HepG2 (cell line): ENCODE measurements around the gene IL1R1. TPM values are rescaled to one million over a fixed set of nuclear protein-coding genes. Genes with fewer than 3 reads are reported as not detected.
A peak's percentile ranks its signal among the peaks of the same experiment; 100 is the strongest.

ENCODE experiments used
- AHR ChIP-seq: IDR thresholded peaks from 2 replicates; pipeline ENCODE4 v1.6.1; 2018; ENCODE audit warnings: missing genetic modification reagents, missing compliant biosample characterization
- ATF1 ChIP-seq: IDR thresholded peaks from 2 replicates; pipeline ENCODE4 v1.6.1; 2016; ENCODE audit warnings: mild to moderate bottlenecking, control low read depth
- ATF3 ChIP-seq: sonication (generic); formaldehyde crosslinking; IDR thresholded peaks from 2 replicates; pipeline ENCODE4 v1.4.0; 2020; ENCODE audit warnings: missing genetic modification reagents
- CCAR2 ChIP-seq: fragments of 200-400 bp; formaldehyde crosslinking; optimal IDR thresholded peaks from 2 replicates; pipeline ENCODE3; 2018; ENCODE audit warnings: low read depth, mild to moderate bottlenecking, low read length, moderate library complexity
- HMGXB3 ChIP-seq: sonication (generic); formaldehyde crosslinking; IDR thresholded peaks from 2 replicates; pipeline ENCODE4 v1.4.0; 2020; ENCODE audit warnings: missing genetic modification reagents, borderline replicate concordance
- MIER2 ChIP-seq: IDR thresholded peaks from 2 replicates; pipeline ENCODE4 v1.6.1; 2016; ENCODE audit warnings: missing biosample characterization, missing genetic modification reagents
- SIN3A ChIP-seq: IDR thresholded peaks from 2 replicates; pipeline ENCODE4 v1.6.1; 2011; ENCODE audit warnings: low read depth, mild to moderate bottlenecking, control low read depth, low read length, borderline replicate concordance
- SKI ChIP-seq: fragments of 450-650 bp; IDR thresholded peaks from one replicate; pipeline ENCODE4 v1.6.1; 2018; ENCODE audit warnings: mild to moderate bottlenecking; ENCODE audit not compliant: partially characterized antibody
- SMC3 ChIP-seq: IDR thresholded peaks from 2 replicates; pipeline ENCODE4 v1.6.1; 2011; ENCODE audit warnings: low read length, improper control_type of control experiment
- THYN1 ChIP-seq: sonication (generic); formaldehyde crosslinking; IDR thresholded peaks from 2 replicates; pipeline ENCODE4 v1.8.1; 2023; ENCODE audit warnings: low read depth, mild to moderate bottlenecking, moderate library complexity, missing genetic modification reagents, borderline replicate concordance
- YEATS4 ChIP-seq: sonication (generic); formaldehyde crosslinking; IDR thresholded peaks from 2 replicates; pipeline ENCODE4 v1.4.0; 2020; ENCODE audit warnings: missing genetic modification reagents, borderline replicate concordance
- ZFP41 ChIP-seq: sonication (generic); formaldehyde crosslinking; IDR thresholded peaks from 2 replicates; pipeline ENCODE4 v1.4.0; 2020; ENCODE audit warnings: mild to moderate bottlenecking, missing genetic modification reagents, borderline replicate concordance
- ZNF121 ChIP-seq: sonication (generic); formaldehyde crosslinking; IDR thresholded peaks from 2 replicates; pipeline ENCODE4 v1.5.0; 2020; ENCODE audit warnings: mild to moderate bottlenecking, missing genetic modification reagents
- ZNF3 ChIP-seq: IDR thresholded peaks from 2 replicates; pipeline ENCODE4 v1.7.0; 2017; ENCODE audit warnings: inconsistent platforms
- ZNF501 ChIP-seq: sonication (generic); formaldehyde crosslinking; IDR thresholded peaks from 2 replicates; pipeline ENCODE4 v1.5.1; 2020; ENCODE audit warnings: mild to moderate bottlenecking, moderate library complexity, missing genetic modification reagents
- ZNF512B ChIP-seq: sonication (generic); formaldehyde crosslinking; IDR thresholded peaks from 2 replicates; pipeline ENCODE4 v1.5.1; 2020; ENCODE audit warnings: missing genetic modification reagents, mild to moderate bottlenecking, borderline replicate concordance
- ZNF574 ChIP-seq: sonication (generic); formaldehyde crosslinking; IDR thresholded peaks from 2 replicates; pipeline ENCODE4 v1.4.0; 2020; ENCODE audit warnings: missing genetic modification reagents
- ZNF607 ChIP-seq: sonication (generic); formaldehyde crosslinking; IDR thresholded peaks from 2 replicates; pipeline ENCODE4 v1.5.1; 2020; ENCODE audit warnings: missing genetic modification reagents, mild to moderate bottlenecking, borderline replicate concordance
- ZNF670 ChIP-seq: sonication (generic); formaldehyde crosslinking; IDR thresholded peaks from 2 replicates; pipeline ENCODE4 v1.8.0; 2022; ENCODE audit warnings: mild to moderate bottlenecking, missing genetic modification reagents, borderline replicate concordance
- polyA plus RNA-seq, 8 experiments: library from polyadenylated mRNA; depleted of rRNA in 3 of 8; stranded (reverse) in 7 of 8; unstranded in 1 of 8; fragments of >200 nt; fragmentation: Illumina TruSeq in 4 of 8; extraction: Trizol in 4 of 8; gene quantifications; 2 replicates each; pipeline versions ENCODE4 v1.2.1 to v1.2.3, GENCODE V29; 2011 to 2016; ENCODE audit warnings: low read depth in 4 of 8, missing spikeins in 1 of 8, mixed read lengths in 1 of 8; ENCODE audit not compliant: insufficient read depth in 1 of 8
- total RNA-seq, 5 experiments: library from RNA; depleted of rRNA; stranded (reverse); fragments of >200 nt; fragmentation: Illumina TruSeq; extraction: Trizol; gene quantifications; 2 replicates each; pipeline ENCODE4 v1.2.3, GENCODE V29; 2016; ENCODE audit warnings: low read depth in 1 of 5

The IL1R1 gene
- total and polyA plus RNA-seq, 2 of the 13 experiments (the other 11 are each of a cell fraction or from before 2014, with no cell fraction given) = 38.0 to 93.1 TPM

- TF ChIP-seq CCAR2 (no peak), ZNF670 (CRISPR knock-in tag) (no peak), HMGXB3 (CRISPR knock-in tag) (0 out of 2 replicates have a peak, but pooled peaks have one; percentile 27), ZNF3 (CRISPR knock-in tag) (no peak), THYN1 (CRISPR knock-in tag) (no peak), YEATS4 (CRISPR knock-in tag) (no peak), ZNF121 (CRISPR knock-in tag) (no peak), ZNF607 (CRISPR knock-in tag) (no peak), MIER2 (CRISPR knock-in tag) (no peak), SMC3 (0 out of 2 replicates have a peak, but pooled peaks have one; percentile 8), ATF1 (no peak), ZNF512B (CRISPR knock-in tag) (no peak), ZNF501 (CRISPR knock-in tag) (0 out of 2 replicates have a peak, but pooled peaks have one; percentile 20), SKI (no peak), AHR (CRISPR knock-in tag) (no peak), ZFP41 (CRISPR knock-in tag) (no peak), ZNF574 (CRISPR knock-in tag) (no peak), ATF3 (CRISPR knock-in tag) (no peak), SIN3A (no peak)
Measured at GRCh38 chr2:102111823-102112222, 30.7 kb upstream of the IL1R1 start (continued).
